Suprapubic skin (tissue), 3 donors: ENCODE results near the gene MYOM3.

Source experiments
- CTCF ChIP-seq, 2 donors: fragments of 200-600 bp in 1 of 2; fragments of 450-650 bp in 1 of 2; sonication (generic) in 1 of 2; IDR thresholded peaks; one replicate each; pipeline ENCODE4 v1.5.1; 2016 to 2019; ENCODE audit warnings: antibody characterized with exemption in 2 of 2, mild to moderate bottlenecking in 1 of 2, moderate library complexity in 1 of 2
- POLR2A ChIP-seq, 2 donors: fragments of 450-650 bp; IDR thresholded peaks; one replicate each; pipeline ENCODE4 v1.6.1; 2017; ENCODE audit warnings: antibody characterized with exemption in 2 of 2, mild to moderate bottlenecking in 2 of 2, moderate library complexity in 2 of 2

- no peak for TF ChIP-seq CTCF (IDR thresholded peaks at IDR 0.05)
- no peak for TF ChIP-seq POLR2A (IDR thresholded peaks at IDR 0.05)
Observed at GRCh38 chr1:24157918-24158481, 46.1 kb upstream of the MYOM3 start.
